Esophagus muscularis mucosa (tissue), 4 donors: ENCODE results near the gene LTA4H. TPM values are rescaled to one million over a fixed set of nuclear protein-coding genes. Genes with fewer than 3 reads are reported as not detected.

ENCODE experiments used
- DNase-seq: peaks from one replicate; pipeline ENCODE4 v3.0.0-alpha.2; 2017; ENCODE audit errors: extremely low spot score
- H3K27ac ChIP-seq, 4 donors: fragments of 200-600 bp; sonication (generic); replicated peaks in 1 of 4; 1 replicate in 3 of 4; 2 replicates in 1 of 4; pipeline ENCODE4 v1.5.1; 2016 to 2019; ENCODE audit warnings: mild to moderate bottlenecking in 1 of 4
- H3K27me3 ChIP-seq, 4 donors: fragments of 200-600 bp; sonication (generic); one replicate each; pipeline versions ENCODE4 v1.5.1 to v1.6.0; 2016 to 2019
- H3K36me3 ChIP-seq, 4 donors: fragments of 200-600 bp; sonication (generic); one replicate each; pipeline ENCODE4 v1.5.1; 2016 to 2019
- H3K4me1 ChIP-seq, 4 donors: fragments of 200-600 bp; sonication (generic); one replicate each; pipeline ENCODE4 v1.5.1; 2016 to 2019
- H3K4me3 ChIP-seq, 4 donors: fragments of 200-600 bp; sonication (generic); 1 replicate in 2 of 4; 2 replicates in 2 of 4; pipeline ENCODE4 v1.5.1; 2016 to 2019; ENCODE audit warnings: mild to moderate bottlenecking in 4 of 4, moderate library complexity in 1 of 4
- H3K9me3 ChIP-seq, 4 donors: fragments of 200-600 bp; sonication (generic); 1 replicate in 3 of 4; 2 replicates in 1 of 4; pipeline ENCODE4 v1.5.1; 2016 to 2019
- EP300 ChIP-seq: sonication (generic); formaldehyde crosslinking; IDR thresholded peaks from one replicate; pipeline ENCODE4 v1.6.1; 2017; ENCODE audit warnings: antibody characterized with exemption
- POLR2A ChIP-seq: fragments of 450-650 bp; IDR thresholded peaks from one replicate; pipeline ENCODE4 v1.6.1; 2017; ENCODE audit warnings: antibody characterized with exemption, moderate library complexity, mild to moderate bottlenecking, low read depth
- POLR2AphosphoS5 ChIP-seq, 2 donors: sonication (generic); formaldehyde crosslinking; IDR thresholded peaks; one replicate each; pipeline ENCODE4 v1.6.1; 2017; ENCODE audit warnings: antibody characterized with exemption in 2 of 2
- WGBS: methylation state at CpG from one replicate; pipeline ENCODE4 v1.1.5; 2018; 5-methylcytosine and 5-hydroxymethylcytosine counted together
- intact Hi-C: fragments of 100-400 bp; cut with DNase I; formaldehyde crosslinking; loops from one replicate; pipeline ENCODE4 v1.15.1; 2023
- total RNA-seq, 4 donors: library from RNA; depleted of rRNA; stranded (reverse); fragments of >200 nt; gene quantifications; one replicate each; pipeline versions ENCODE4 v1.1.0 to v1.2.1, GENCODE V29; 2016
- TF ChIP-seq, protein P1 (sequence below), 3 experiments: fragments of 200-600 bp in 2 of 3; fragments of 450-650 bp in 1 of 3; sonication (generic) in 2 of 3; IDR thresholded peaks; one replicate each; pipeline ENCODE4 v1.5.1; 2017 to 2019; ENCODE audit warnings: antibody characterized with exemption in 3 of 3, mild to moderate bottlenecking in 2 of 3, moderate library complexity in 1 of 3

Gene LTA4H
- total RNA-seq, 4 donors from 2014 or later = 47.8 to 75.0 (median 64.5) TPM

DNA sequence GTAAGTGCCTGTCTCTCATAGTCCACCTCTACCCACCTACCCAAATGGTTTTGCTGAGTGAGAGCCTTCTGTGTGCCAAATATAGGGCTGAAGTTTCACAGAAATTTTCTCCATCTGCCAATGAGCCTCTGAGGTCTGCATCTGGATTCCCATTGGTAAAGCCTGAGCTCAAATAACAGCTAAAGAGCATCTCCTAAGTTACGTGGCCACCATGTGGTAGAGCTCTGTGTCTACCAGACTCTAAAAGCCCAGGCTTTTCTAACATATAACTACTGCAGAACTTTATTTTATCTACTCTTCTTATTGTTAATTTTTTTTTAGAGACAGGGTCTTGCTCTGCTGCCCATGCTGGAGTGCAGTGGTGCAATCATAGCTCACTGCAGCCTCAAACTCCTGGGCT lies 76.3 kb downstream of the LTA4H start:
- Histone ChIP-seq H3K36me3 (no peaks in the 10 kb centered on the region), H3K27me3 (no peaks in the 10 kb centered on the region), H3K9me3 (no peaks in the 10 kb centered on the region), H3K4me1 (no peaks in the 10 kb centered on the region), H3K4me3 (no peak overlapping the region), H3K27ac (no peak overlapping the region)
- WGBS = 63% methylated on average over 1 of the region's 1 CpG
- DNase-seq = no peak
- intact Hi-C loops = no loop called here
- TF ChIP-seq POLR2A = no peak
- no peak for TF ChIP-seq POLR2AphosphoS5 (IDR thresholded peaks at IDR 0.05)
- TF ChIP-seq EP300 = no peak
- TF ChIP-seq, protein P1, sequence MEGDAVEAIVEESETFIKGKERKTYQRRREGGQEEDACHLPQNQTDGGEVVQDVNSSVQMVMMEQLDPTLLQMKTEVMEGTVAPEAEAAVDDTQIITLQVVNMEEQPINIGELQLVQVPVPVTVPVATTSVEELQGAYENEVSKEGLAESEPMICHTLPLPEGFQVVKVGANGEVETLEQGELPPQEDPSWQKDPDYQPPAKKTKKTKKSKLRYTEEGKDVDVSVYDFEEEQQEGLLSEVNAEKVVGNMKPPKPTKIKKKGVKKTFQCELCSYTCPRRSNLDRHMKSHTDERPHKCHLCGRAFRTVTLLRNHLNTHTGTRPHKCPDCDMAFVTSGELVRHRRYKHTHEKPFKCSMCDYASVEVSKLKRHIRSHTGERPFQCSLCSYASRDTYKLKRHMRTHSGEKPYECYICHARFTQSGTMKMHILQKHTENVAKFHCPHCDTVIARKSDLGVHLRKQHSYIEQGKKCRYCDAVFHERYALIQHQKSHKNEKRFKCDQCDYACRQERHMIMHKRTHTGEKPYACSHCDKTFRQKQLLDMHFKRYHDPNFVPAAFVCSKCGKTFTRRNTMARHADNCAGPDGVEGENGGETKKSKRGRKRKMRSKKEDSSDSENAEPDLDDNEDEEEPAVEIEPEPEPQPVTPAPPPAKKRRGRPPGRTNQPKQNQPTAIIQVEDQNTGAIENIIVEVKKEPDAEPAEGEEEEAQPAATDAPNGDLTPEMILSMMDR (IDR thresholded peaks at IDR 0.05) = no peak

DNA sequence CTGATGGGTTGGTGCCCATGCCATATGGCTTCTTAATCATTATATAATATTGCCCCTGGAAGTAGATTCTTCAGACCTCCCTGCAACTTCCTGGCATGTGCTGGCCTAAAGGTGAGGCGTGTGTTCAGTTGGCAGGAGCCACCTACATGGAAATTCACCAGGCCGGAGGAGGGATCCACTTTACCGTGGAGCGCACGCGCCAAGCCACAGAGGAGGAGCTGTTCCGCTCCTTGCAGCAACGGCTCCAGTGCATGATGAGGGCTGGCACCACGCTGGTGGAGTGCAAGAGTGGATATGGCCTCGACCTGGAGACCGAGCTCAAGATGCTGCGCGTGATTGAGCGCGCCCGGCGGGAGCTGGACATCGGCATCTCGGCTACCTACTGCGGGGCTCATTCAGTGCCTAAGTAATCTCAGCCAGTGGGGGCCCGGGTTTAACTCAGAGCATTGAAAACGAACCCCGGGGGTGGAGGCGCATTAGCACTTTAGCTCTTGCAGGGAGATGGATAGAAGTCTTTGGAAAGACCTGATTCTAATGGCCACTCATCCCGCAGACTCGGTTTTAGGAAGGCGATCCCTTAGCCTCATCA lies 78.7 kb downstream of the LTA4H start:
- no peaks in the 10 kb centered on the region for H3K27me3 ChIP-seq
- 74% methylated on average over 19 of the region's 27 CpGs for WGBS
- TF ChIP-seq POLR2AphosphoS5 (IDR thresholded peaks at IDR 0.05) (no peak), POLR2A (no peak), EP300 (no peak)
- TF ChIP-seq, protein P1 (IDR thresholded peaks at IDR 0.05) = no peak
- DNase-seq = no peak
- intact Hi-C loops = no loop called here
- H3K4me3 ChIP-seq = no peak overlapping the region
- H3K27ac ChIP-seq = no peak overlapping the region
- no peaks in the 10 kb centered on the region for H3K9me3 ChIP-seq
- no peaks in the 10 kb centered on the region for H3K4me1 ChIP-seq
- H3K36me3 ChIP-seq = no peaks in the 10 kb centered on the region

DNA sequence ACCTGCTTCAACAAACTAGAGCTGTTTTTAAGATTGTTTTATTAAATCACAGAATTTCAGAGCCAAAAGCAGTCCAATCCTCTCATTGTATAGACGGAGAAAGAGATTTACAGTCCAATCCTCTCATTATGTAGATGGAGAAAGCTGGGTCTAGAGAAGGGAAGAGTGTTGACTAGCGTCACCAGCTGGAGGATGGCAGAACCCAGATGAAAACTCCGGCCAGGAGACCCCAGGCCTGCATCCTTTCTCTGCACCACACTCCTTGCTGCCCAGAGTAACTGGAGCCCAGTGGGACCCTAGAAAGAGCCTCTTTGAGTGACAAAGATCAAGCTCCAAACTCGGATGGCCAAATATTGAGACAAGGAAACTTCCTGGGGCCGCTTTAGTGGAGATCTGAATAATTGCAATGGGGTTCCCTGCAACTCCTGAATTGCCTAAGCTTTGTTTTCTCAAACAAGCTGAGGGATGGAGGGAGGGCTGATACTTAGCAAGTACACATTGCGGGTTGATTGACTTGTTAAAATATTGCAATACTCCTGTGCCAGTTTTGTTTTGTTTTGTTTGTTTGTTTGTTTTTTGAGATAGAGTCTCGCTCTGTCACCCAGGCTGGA lies 79.7 kb downstream of the LTA4H start:
- no peak overlapping the region for H3K27ac ChIP-seq
- no peak overlapping the region for H3K4me3 ChIP-seq
- no peaks in the 10 kb centered on the region for H3K9me3 ChIP-seq
- 86% methylated on average over 7 of the region's 7 CpGs for WGBS
- DNase-seq = no peak
- intact Hi-C loops = no loop called here
- H3K36me3 ChIP-seq = no peaks in the 10 kb centered on the region
- H3K27me3 ChIP-seq = no peaks in the 10 kb centered on the region
- H3K4me1 ChIP-seq = no peaks in the 10 kb centered on the region
- TF ChIP-seq POLR2AphosphoS5 (IDR thresholded peaks at IDR 0.05) (no peak), POLR2A (no peak), EP300 (no peak)
- TF ChIP-seq, protein P1 (IDR thresholded peaks at IDR 0.05) = no peak

DNA sequence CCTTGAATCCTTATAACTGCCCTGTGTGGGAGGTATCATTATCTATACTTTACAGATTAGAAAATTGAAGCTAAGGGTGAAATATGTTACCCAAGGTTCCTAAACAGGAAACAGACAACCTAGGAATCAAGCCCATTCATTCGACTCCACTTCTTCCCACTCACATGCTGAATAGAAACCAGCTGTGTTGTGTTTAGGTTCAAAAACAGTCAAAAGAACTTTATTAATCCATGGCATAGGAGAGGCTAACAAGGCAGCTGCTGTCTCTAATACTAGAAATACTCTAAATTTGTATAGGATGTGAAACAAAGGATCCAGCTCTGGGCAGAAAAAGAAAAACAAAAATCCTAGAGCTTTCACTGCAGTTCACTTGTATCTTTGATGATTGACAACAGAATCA lies 82.4 kb downstream of the LTA4H start:
- H3K27ac ChIP-seq = no peak overlapping the region
- intact Hi-C loops = no loop called here
- TF ChIP-seq POLR2A (no peak), POLR2AphosphoS5 (IDR thresholded peaks at IDR 0.05) (no peak), EP300 (no peak)
- TF ChIP-seq, protein P1 (IDR thresholded peaks at IDR 0.05) = no peak
- H3K36me3 ChIP-seq = no peaks in the 10 kb centered on the region
- H3K4me1 ChIP-seq = no peaks in the 10 kb centered on the region
- DNase-seq = no peak
- no peaks in the 10 kb centered on the region for H3K9me3 ChIP-seq
- H3K4me3 ChIP-seq = no peak overlapping the region
- no peaks in the 10 kb centered on the region for H3K27me3 ChIP-seq
- WGBS = 29% methylated on average over 1 of the region's 1 CpG

DNA sequence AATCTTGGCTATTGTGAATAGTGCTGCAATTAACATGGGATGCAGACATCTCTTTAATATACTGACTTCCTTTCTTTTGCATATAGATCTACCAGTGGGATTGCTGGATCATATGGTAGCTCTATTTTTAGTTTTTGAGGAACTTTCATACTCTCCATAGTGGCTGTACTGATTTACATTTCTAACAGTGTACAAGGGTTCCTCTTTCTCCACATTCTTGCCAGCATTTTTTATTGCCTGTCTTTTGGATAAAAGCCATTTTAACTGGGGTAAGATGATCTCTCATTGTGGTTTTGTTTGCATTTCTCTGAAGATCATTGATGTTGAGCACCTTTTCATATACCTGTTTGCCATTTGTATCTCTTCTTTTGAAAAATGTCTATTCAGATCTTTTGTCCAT lies 83.9 kb downstream of the LTA4H start:
- Histone ChIP-seq H3K27me3 (no peaks in the 10 kb centered on the region), H3K27ac (no peak overlapping the region)
- intact Hi-C loops = no loop called here

More for the DNA sequence above, 83.9 kb downstream of the LTA4H start:
- Histone ChIP-seq H3K4me1 (no peaks in the 10 kb centered on the region), H3K9me3 (no peaks in the 10 kb centered on the region), H3K36me3 (no peaks in the 10 kb centered on the region), H3K4me3 (no peak overlapping the region)
- no peak for DNase-seq
- TF ChIP-seq POLR2AphosphoS5 (IDR thresholded peaks at IDR 0.05) (no peak), POLR2A (no peak), EP300 (no peak)
- TF ChIP-seq, protein P1 (IDR thresholded peaks at IDR 0.05) = no peak
